HCT116 (cell line): ENCODE results near the gene ACOXL.

Experiments used
- ATF3 ChIP-seq: IDR thresholded peaks from 2 replicates; pipeline ENCODE4 v1.6.1; 2012
- CEBPB ChIP-seq: IDR thresholded peaks from 2 replicates; pipeline ENCODE4 v1.6.1; 2012; ENCODE audit warnings: low read depth
- CTCF ChIP-seq, 3 experiments: fragments of 200-600 bp in 1 of 3; sonication (generic) in 1 of 3; IDR thresholded peaks in 2 of 3; conservative IDR thresholded peaks in 1 of 3; 2 replicates each; pipeline ENCODE4 v1.5.1; 2012 to 2017; ENCODE audit warnings: low read depth in 2 of 3, low read length in 2 of 3, antibody characterized with exemption in 1 of 3, borderline replicate concordance in 1 of 3, control low read depth in 1 of 3, mild to moderate bottlenecking in 1 of 3, mixed read lengths in 1 of 3, mixed run types in 1 of 3, moderate library complexity in 1 of 3; ENCODE audit not compliant: insufficient read depth in 1 of 3
- ELF1 ChIP-seq: IDR thresholded peaks from 2 replicates; pipeline ENCODE4 v1.6.1; 2012; ENCODE audit warnings: low read depth, borderline replicate concordance
- EZH2 ChIP-seq: fragments of 200-600 bp; sonication (generic); IDR thresholded peaks from 2 replicates; pipeline ENCODE4 v1.6.1; 2017; ENCODE audit warnings: antibody characterized with exemption, mixed run types
- MAX ChIP-seq: IDR thresholded peaks from 2 replicates; pipeline ENCODE4 v1.6.1; 2012
- POLR2A ChIP-seq: IDR thresholded peaks from 2 replicates; pipeline ENCODE4 v1.7.0; 2011; ENCODE audit warnings: borderline replicate concordance; ENCODE audit not compliant: insufficient read depth, insufficient read length; ENCODE audit errors: extremely low read depth
- POLR2AphosphoS5 ChIP-seq: IDR thresholded peaks from 2 replicates; pipeline ENCODE4 v1.6.1; 2011; ENCODE audit warnings: mild to moderate bottlenecking, low read depth, low read length, moderate library complexity
- REST ChIP-seq: IDR thresholded peaks from 2 replicates; pipeline ENCODE4 v1.6.1; 2012; ENCODE audit warnings: low read depth
- SRF ChIP-seq: IDR thresholded peaks from 2 replicates; pipeline ENCODE4 v1.6.1; 2012; ENCODE audit warnings: low read depth
- YY1 ChIP-seq: IDR thresholded peaks from 2 replicates; pipeline ENCODE4 v1.6.1; 2011; ENCODE audit warnings: low read length, low read depth, moderate library complexity, mild to moderate bottlenecking; ENCODE audit not compliant: insufficient replicate concordance; ENCODE audit errors: extremely low read depth

GRCh38 chr2:111126581-111126980 lies 394.2 kb downstream of the ACOXL start:
- TF ChIP-seq ELF1 (no peak), YY1 (no peak), EZH2 (no peak), CTCF (IDR thresholded peaks at IDR 0.05 in 2 of 3, conservative IDR thresholded peaks at IDR 0.05 in 1 of 3; ENCODE audit: borderline replicate concordance in 1 of 3, insufficient read depth in 1 of 3, low read depth in 2 of 3, low read length in 2 of 3) (no peak), POLR2AphosphoS5 (no peak), ATF3 (no peak), POLR2A (no peak), SRF (no peak), MAX (no peak), CEBPB (no peak), REST (no peak)
